SU-DHL-6 (cell line): ENCODE data around the gene PNMA1.

Experiments
- H2AFZ ChIP-seq: fragments of 200-600 bp; sonication (generic); 2 replicates; pipeline ENCODE4 v1.6.1; 2014; ENCODE audit warnings: low read depth, mild to moderate bottlenecking, moderate library complexity, mixed read lengths, antibody characterized with exemption, low read length; ENCODE audit not compliant: severe bottlenecking
- H3F3A ChIP-seq: fragments of 200-600 bp; shearing (Covaris generic); 2 replicates; pipeline ENCODE4 v1.6.0; 2016; ENCODE audit warnings: antibody characterized with exemption, mild to moderate bottlenecking; ENCODE audit not compliant: insufficient read depth
- H3K27ac ChIP-seq: fragments of 200-600 bp; sonication (generic); 2 replicates; pipeline ENCODE4 v1.5.1; 2016; ENCODE audit warnings: low read depth, mild to moderate bottlenecking, low read length, moderate library complexity, mixed read lengths
- H3K27me3 ChIP-seq: fragments of 200-600 bp; sonication (generic), shearing (Covaris generic); 2 replicates; pipeline ENCODE4 v1.6.0; 2014; ENCODE audit warnings: mild to moderate bottlenecking, low read length
- H3K36me3 ChIP-seq: fragments of 200-600 bp; sonication (generic); 2 replicates; pipeline ENCODE4 v1.6.1; 2014; ENCODE audit warnings: mild to moderate bottlenecking, low read length, mixed read lengths
- H3K4me2 ChIP-seq: fragments of 300-600, 200-600 bp; shearing (Covaris generic), sonication (generic); 2 replicates; pipeline ENCODE4 v1.6.0; 2014; ENCODE audit warnings: low read length, low read depth, mild to moderate bottlenecking; ENCODE audit not compliant: poor library complexity, severe bottlenecking
- H3K4me3 ChIP-seq: fragments of 200-600 bp; sonication (generic); 2 replicates; pipeline ENCODE4 v1.5.1; 2014; ENCODE audit warnings: antibody characterized with exemption, low read length, mild to moderate bottlenecking, mixed read lengths; ENCODE audit not compliant: insufficient read depth, poor library complexity, severe bottlenecking
- H3K79me2 ChIP-seq: fragments of 200-600 bp; sonication (generic); 2 replicates; pipeline ENCODE4 v1.6.1; 2014; ENCODE audit warnings: mild to moderate bottlenecking, low read length, moderate library complexity; ENCODE audit not compliant: insufficient read depth
- H3K9ac ChIP-seq: fragments of 200-600 bp; sonication (generic); 2 replicates; pipeline ENCODE4 v1.7.0; 2014; ENCODE audit warnings: mild to moderate bottlenecking, low read length
- H3K9me2 ChIP-seq: fragments of 200-600 bp; sonication (generic); replicated peaks from 2 replicates; pipeline ENCODE4 v1.6.1; 2014; ENCODE audit warnings: low read length; ENCODE audit not compliant: insufficient read depth
- H3K9me3 ChIP-seq: fragments of 200-600 bp; sonication (generic); 2 replicates; pipeline ENCODE4 v1.6.1; 2014; ENCODE audit warnings: low read length, mixed read lengths; ENCODE audit not compliant: insufficient read depth
- H4K20me1 ChIP-seq: fragments of 200-600 bp; sonication (generic); 2 replicates; pipeline ENCODE4 v1.6.1; 2014; ENCODE audit warnings: low read depth, mild to moderate bottlenecking, antibody characterized with exemption, low read length, moderate library complexity, mixed read lengths
- CTCF ChIP-seq: fragments of 200-600 bp; sonication (generic); IDR thresholded peaks from one replicate; pipeline ENCODE4 v1.5.1; 2017; ENCODE audit warnings: antibody characterized with exemption, mild to moderate bottlenecking, low read length, moderate library complexity; ENCODE audit not compliant: insufficient read depth, poor library complexity, severe bottlenecking
- EZH2phosphoT487 ChIP-seq: fragments of 200-600 bp; sonication (generic), shearing (Covaris generic); conservative IDR thresholded peaks from 2 replicates; pipeline ENCODE4 v1.6.1; 2018; ENCODE audit warnings: mild to moderate bottlenecking, antibody characterized with exemption, low read length, moderate library complexity, mixed read lengths

The PNMA1 gene

DNA sequence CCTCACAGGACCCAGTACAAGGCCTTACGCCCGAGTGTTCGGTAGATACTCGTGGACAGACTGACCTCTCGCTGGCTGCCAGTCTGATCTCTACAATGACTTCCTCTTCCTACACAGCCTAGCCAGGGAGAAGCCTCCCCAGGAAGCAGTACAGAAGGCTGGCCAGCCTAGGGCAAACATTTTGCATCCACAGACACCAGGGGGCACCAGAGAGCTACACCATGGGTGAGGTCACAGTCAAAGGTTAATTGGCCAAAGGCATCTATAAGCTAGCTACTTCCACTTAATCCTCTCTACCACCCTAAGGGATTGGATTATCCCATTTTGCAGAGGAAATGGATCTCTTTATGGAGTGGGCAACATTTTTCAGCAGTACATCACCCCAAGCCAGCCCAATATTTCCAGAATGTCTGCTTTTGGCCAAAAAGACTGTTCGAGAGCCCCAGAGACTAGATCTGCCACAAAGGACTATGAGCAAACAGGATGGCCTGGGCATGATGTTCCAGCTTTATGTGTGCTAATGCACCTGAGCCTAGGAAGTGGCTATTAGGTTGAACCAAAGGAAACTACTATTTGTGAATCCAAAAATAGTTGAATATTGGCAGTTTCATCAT, 14.6 kb upstream of the PNMA1 start:
- Histone ChIP-seq H3K27ac (peak overlapping the region; percentile 13; the same call in 1 of the 2 replicates), H3K9me3 (no peaks in the 10 kb centered on the region), H2AFZ (no peak overlapping the region), H3K4me3 (no peak overlapping the region), H3K9me2 (no peaks in the 10 kb centered on the region), H4K20me1 (no peaks in the 10 kb centered on the region; the same call in 1 of the 2 replicates), H3K79me2 (peaks cover 18% of the 10 kb centered on the region), H3K9ac (no peak overlapping the region), H3F3A (peaks cover 22% of the 10 kb centered on the region), H3K4me2 (no peak overlapping the region), H3K36me3 (peaks cover 45% of the 10 kb centered on the region), H3K27me3 (no peaks in the 10 kb centered on the region)
- TF ChIP-seq EZH2phosphoT487 (no peak), CTCF (peak; percentile 87)

GRCh38 chr14:73727166-73727565, 13.0 kb upstream of the PNMA1 start:
- TF ChIP-seq EZH2phosphoT487: no peak
- no peak for TF ChIP-seq CTCF
- Histone ChIP-seq H3K4me3 (no peak overlapping the region), H4K20me1 (no peaks in the 10 kb centered on the region; the same call in 1 of the 2 replicates), H3K27ac (no peak overlapping the region), H3K4me2 (no peak overlapping the region), H3K79me2 (peaks cover 18% of the 10 kb centered on the region), H3F3A (peaks cover 19% of the 10 kb centered on the region), H3K9me2 (no peaks in the 10 kb centered on the region), H2AFZ (no peak overlapping the region), H3K9ac (no peak overlapping the region), H3K27me3 (no peaks in the 10 kb centered on the region), H3K36me3 (peaks cover 55% of the 10 kb centered on the region), H3K9me3 (no peaks in the 10 kb centered on the region)

DNA sequence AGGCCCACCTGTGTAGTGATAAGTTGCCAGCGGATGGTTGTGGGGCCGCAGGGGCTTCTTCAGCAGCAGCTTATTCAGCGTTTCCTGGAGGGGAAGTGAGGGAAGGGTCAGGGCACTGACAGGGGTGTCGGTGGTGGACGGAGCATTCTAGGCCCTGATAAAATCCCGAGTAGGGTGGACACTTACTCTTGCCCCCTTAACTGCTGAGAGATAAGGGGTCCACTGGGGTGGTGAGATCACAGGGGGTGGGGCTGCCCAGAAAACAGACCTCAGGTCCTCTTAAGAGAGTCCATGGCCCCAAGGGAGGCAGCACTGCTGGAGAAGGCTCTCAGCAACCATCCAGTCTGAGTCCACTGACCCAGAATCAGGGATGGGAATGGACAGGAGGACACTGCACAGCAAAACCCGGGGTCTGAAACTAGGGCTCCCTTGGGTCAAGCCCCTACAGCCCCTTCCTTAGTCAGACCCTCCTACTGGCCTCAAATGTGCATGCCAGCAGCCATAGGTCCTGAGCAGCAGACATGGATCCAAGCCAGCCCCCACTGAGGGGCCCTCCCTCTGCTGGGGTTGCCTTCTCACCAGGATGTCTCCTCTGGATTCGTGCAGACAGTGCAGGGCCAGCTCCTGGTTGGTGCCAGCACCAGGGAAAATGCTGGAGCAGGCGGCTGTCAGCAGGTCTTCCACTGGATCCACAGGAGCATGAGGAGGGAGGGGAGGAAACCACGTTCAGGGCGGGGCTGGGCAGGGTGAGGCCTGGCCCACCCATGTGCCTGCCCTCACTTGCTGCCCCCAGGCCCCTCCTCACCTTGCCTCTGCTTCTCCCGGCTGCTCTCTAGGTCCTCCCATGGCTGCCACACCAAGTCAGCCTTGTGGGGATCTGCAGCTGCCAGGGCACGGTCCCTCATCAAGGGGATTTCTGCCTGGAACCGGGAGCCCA, 12.1 kb upstream of the PNMA1 start:
- TF ChIP-seq EZH2phosphoT487 (no peak), CTCF (no peak)
- no peak overlapping the region for H2AFZ ChIP-seq
- no peak overlapping the region for H3K4me3 ChIP-seq
- peaks cover 53% of the 10 kb centered on the region for H3K36me3 ChIP-seq
- no peak overlapping the region for H3K27ac ChIP-seq
- no peaks in the 10 kb centered on the region for H3K9me2 ChIP-seq
- no peak overlapping the region for H3K4me2 ChIP-seq
- H3K27me3 ChIP-seq: no peaks in the 10 kb centered on the region
- H3F3A ChIP-seq: peaks cover 11% of the 10 kb centered on the region; the same call in 1 of the 2 replicates
- H4K20me1 ChIP-seq: no peaks in the 10 kb centered on the region; the same call in 1 of the 2 replicates
- H3K9ac ChIP-seq: no peak overlapping the region
- no peaks in the 10 kb centered on the region for H3K9me3 ChIP-seq
- peaks cover 9% of the 10 kb centered on the region for H3K79me2 ChIP-seq
